GM21786 (cell line): ENCODE measurements around the gene PRKD1.

Source experiments
- ATAC-seq: cut with Tn5 transposase; IDR thresholded peaks from one replicate; pipeline ENCODE4 v1.9.1; 2021; ENCODE audit not compliant: unreplicated experiment

PRKD1 gene

DNA sequence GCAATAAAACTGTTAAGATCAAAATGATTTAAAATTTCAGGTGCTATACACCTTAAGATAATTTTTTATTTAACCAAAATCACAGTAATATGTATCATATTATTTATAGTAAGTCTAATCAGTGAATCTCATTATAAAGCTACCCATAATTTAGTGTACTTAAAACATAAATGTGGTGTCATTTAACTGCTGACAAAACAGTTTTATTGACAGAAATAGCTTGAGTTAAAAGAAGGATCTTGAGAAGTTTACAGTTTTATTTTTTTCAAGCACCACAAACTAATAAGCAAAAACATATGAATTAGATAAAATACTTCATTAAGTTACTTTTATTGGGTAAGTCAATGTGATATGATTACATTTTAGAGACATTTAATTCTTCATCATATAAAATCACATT is 400.4 kb downstream of the PRKD1 start:
- ATAC-seq: no peak
